ENCODE results near the gene NOP56.
"Not testable (repeated sequence)": the region's sequence is repeated elsewhere in the genome, so short reads cannot be mapped to it uniquely, and the experiment has no call there.

The NOP56 gene

GRCh38 chr20:2663364-2663886 lies 11.0 kb downstream of the NOP56 start:
- no peak for TF ChIP-seq CTCF (IDR thresholded peaks at IDR 0.05; ENCODE audit: low read depth, low read length)
- DNase-seq (ENCODE audit: extremely low read depth, low read depth) = no peak

GRCh38 chr20:2663887-2664719 lies 11.7 kb downstream of the NOP56 start, which contains the start of gene IDH3B:
TSS of gene IDH3B (minus strand) at chr20:2664216. CDS start at chr20:2664188, 28 bp downstream.
- TF ChIP-seq CTCF (IDR thresholded peaks at IDR 0.05; ENCODE audit: low read depth, low read length) = no peak
- DNase-seq (ENCODE audit: extremely low read depth, low read depth) = peak; percentile 76

- TF ChIP-seq CTCF (IDR thresholded peaks at IDR 0.05; ENCODE audit: low read depth, low read length) = no peak
These were observed 19.5 kb downstream of the NOP56 start for GRCh38 chr20:2671977-2672376.

GRCh38 chr20:2672446-2672845 lies 20.0 kb downstream of the NOP56 start:
- no peak for TF ChIP-seq CTCF (IDR thresholded peaks at IDR 0.05; ENCODE audit: low read depth, low read length)
- no peak for DNase-seq (ENCODE audit: extremely low read depth, low read depth)

More at GRCh38 chr20:2671977-2672376, 19.5 kb downstream of the NOP56 start:
- no peak for DNase-seq (ENCODE audit: extremely low read depth, low read depth)

- no peak for DNase-seq (ENCODE audit: extremely low read depth, low read depth)
- TF ChIP-seq CTCF (IDR thresholded peaks at IDR 0.05; ENCODE audit: low read depth, low read length) = no peak
These were observed 21.0 kb downstream of the NOP56 start for GRCh38 chr20:2673453-2673852.

- no peak for DNase-seq (ENCODE audit: extremely low read depth, low read depth)
These were observed 27.6 kb downstream of the NOP56 start for GRCh38 chr20:2680046-2680445.

GRCh38 chr20:2682040-2682439 lies 29.6 kb downstream of the NOP56 start:
- not testable (repeated sequence) for DNase-seq (ENCODE audit: extremely low read depth, low read depth)

More at GRCh38 chr20:2680046-2680445, 27.6 kb downstream of the NOP56 start:
- TF ChIP-seq CTCF (IDR thresholded peaks at IDR 0.05; ENCODE audit: low read depth, low read length) = no peak

- DNase-seq (ENCODE audit: extremely low read depth, low read depth) = not testable (repeated sequence)
These were observed 32.4 kb downstream of the NOP56 start for GRCh38 chr20:2684817-2685216.

Data from AG09319 (cell line).